Measurements from ENCODE around the gene PYGO2.

PYGO2 gene

DNA sequence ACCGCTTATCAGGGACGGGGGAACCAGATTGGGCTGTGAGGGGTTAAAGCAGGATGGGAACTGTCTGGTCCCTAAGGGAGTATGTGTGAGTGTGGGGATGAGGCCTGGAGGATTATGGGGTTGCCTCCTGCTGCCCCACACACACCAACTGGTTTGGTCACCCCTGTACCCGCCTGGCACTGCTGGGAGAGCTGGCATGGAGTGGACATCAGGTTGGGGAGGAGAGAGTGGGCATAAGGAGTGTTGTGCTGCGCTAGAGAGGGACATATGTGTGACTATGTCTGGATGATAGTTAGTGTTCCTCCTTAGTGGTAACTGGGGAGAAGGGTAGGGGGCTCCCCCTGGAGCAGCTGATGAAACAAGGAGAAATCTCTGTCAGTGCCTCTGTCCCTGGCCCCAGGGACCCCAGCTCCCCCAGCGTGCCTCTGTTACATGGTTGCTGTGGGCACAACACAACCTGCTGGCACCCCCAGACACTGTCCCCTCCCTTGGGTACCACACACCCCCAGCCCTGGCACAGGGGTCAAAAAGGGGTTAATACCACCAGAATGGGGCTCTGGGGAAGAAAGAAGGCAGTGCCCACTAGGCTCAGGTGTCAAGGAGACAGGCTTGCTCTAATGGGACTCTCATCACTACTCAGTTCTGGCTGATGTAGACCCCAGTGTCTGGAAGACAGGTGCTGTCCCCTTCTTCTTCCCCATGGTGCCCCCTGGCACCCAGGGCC lies 42.9 kb upstream of the PYGO2 start:
- peak overlapping the region; percentile 94 for H3K27ac ChIP-seq (replicated peaks)
- no peaks in the 10 kb centered on the region for H3K27me3 ChIP-seq (ENCODE audit: insufficient read depth, poor library complexity, severe bottlenecking)
- no peak for TF ChIP-seq GABPA (IDR thresholded peaks at IDR 0.05; ENCODE audit: low read depth)
- TF ChIP-seq POLR2AphosphoS5 (IDR thresholded peaks at IDR 0.05; ENCODE audit: low read depth) = no peak; the same call in 1 of the 2 replicates
- TF ChIP-seq SPI1 (IDR thresholded peaks at IDR 0.05; ENCODE audit: borderline replicate concordance, low read depth) = no peak
- TF ChIP-seq, protein P1, sequence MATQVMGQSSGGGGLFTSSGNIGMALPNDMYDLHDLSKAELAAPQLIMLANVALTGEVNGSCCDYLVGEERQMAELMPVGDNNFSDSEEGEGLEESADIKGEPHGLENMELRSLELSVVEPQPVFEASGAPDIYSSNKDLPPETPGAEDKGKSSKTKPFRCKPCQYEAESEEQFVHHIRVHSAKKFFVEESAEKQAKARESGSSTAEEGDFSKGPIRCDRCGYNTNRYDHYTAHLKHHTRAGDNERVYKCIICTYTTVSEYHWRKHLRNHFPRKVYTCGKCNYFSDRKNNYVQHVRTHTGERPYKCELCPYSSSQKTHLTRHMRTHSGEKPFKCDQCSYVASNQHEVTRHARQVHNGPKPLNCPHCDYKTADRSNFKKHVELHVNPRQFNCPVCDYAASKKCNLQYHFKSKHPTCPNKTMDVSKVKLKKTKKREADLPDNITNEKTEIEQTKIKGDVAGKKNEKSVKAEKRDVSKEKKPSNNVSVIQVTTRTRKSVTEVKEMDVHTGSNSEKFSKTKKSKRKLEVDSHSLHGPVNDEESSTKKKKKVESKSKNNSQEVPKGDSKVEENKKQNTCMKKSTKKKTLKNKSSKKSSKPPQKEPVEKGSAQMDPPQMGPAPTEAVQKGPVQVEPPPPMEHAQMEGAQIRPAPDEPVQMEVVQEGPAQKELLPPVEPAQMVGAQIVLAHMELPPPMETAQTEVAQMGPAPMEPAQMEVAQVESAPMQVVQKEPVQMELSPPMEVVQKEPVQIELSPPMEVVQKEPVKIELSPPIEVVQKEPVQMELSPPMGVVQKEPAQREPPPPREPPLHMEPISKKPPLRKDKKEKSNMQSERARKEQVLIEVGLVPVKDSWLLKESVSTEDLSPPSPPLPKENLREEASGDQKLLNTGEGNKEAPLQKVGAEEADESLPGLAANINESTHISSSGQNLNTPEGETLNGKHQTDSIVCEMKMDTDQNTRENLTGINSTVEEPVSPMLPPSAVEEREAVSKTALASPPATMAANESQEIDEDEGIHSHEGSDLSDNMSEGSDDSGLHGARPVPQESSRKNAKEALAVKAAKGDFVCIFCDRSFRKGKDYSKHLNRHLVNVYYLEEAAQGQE (IDR thresholded peaks at IDR 0.05; ENCODE audit: insufficient replicate concordance, low read depth) = no peak
- TF ChIP-seq, protein P2, sequence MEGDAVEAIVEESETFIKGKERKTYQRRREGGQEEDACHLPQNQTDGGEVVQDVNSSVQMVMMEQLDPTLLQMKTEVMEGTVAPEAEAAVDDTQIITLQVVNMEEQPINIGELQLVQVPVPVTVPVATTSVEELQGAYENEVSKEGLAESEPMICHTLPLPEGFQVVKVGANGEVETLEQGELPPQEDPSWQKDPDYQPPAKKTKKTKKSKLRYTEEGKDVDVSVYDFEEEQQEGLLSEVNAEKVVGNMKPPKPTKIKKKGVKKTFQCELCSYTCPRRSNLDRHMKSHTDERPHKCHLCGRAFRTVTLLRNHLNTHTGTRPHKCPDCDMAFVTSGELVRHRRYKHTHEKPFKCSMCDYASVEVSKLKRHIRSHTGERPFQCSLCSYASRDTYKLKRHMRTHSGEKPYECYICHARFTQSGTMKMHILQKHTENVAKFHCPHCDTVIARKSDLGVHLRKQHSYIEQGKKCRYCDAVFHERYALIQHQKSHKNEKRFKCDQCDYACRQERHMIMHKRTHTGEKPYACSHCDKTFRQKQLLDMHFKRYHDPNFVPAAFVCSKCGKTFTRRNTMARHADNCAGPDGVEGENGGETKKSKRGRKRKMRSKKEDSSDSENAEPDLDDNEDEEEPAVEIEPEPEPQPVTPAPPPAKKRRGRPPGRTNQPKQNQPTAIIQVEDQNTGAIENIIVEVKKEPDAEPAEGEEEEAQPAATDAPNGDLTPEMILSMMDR (IDR thresholded peaks at IDR 0.05; ENCODE audit: insufficient read depth, low read length) = no peak
- peak in 1 of 2 experiments; percentile 71 for DNase-seq (ENCODE audit: low read depth in 1 of 2, low spot score in 1 of 2)
- peak overlapping the region; percentile 72 for H3K4me3 ChIP-seq (replicated peaks; ENCODE audit: insufficient read depth, low read length)

DNA sequence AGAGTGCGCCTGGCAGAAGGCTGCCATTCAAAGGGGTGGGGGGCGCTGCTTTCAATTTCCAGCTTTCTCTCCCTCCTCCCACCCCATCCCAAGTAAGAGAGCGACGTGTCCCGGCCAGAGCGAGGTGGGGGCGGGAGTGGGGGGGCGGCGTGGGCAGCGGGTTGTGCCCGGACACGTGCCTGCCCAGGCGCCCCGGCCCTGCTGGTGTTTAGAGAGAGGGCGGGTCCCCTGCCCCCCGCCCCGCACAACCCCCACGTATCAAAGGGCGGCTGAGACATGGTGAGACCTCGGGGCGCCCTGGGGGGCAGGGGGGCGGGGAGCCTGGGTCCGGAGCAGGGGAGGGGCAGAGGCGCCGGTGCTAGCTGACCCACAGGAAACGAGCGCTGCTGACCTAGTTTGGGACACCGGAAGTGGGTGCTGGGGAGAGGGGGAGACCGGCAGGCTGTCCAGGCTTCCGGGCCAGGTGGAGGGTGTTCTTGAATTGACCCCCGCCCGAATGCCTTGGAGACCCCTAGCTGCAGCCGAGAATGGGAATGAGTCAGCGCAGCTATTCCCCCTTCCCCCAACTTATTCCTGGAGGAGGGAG lies 42.3 kb upstream of the PYGO2 start:
- TF ChIP-seq POLR2AphosphoS5 (IDR thresholded peaks at IDR 0.05; ENCODE audit: low read depth) (peak; percentile 54; the same call in 1 of the 2 replicates), GABPA (IDR thresholded peaks at IDR 0.05; ENCODE audit: low read depth) (peak; percentile 28; the same call in 1 of the 2 replicates)
- TF ChIP-seq, protein P2 (IDR thresholded peaks at IDR 0.05; ENCODE audit: insufficient read depth, low read length) = no peak
- TF ChIP-seq, protein P1 (IDR thresholded peaks at IDR 0.05; ENCODE audit: insufficient replicate concordance, low read depth) = no peak
- peak overlapping the region; percentile 72 for H3K4me3 ChIP-seq (replicated peaks; ENCODE audit: insufficient read depth, low read length)
- peak in 1 of 2 experiments; percentile 70 for DNase-seq (ENCODE audit: low read depth in 1 of 2, low spot score in 1 of 2)
- H3K27ac ChIP-seq (replicated peaks) = peak overlapping the region; percentile 94
- no peaks in the 10 kb centered on the region for H3K27me3 ChIP-seq (ENCODE audit: insufficient read depth, poor library complexity, severe bottlenecking)

DNA sequence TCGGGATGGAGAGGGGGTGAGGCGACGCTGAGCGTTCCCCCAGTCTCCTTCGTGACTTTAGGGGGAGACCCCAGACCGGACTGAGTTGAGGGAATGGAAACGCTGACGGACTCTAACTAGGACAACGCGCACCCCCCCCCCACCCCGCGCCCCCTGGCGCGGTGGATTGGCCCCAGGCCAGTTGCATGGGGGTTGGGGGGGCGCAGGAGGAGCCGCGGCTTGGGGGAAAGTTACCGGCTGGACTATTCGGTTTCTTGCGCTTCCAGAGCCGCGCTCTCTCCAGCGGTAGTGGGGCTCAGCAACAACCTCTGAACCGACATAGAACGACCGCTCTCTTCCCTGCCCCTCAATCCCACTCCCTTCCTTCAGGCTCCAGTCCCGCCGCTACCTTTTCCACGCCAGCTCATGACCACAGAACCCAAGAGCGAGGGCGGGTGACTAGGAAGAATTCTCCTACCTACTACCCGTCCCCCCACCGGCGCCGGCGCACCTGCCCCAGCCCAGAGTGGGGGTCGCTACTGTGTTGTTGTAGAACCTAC lies 41.7 kb upstream of the PYGO2 start:
- peak in 1 of 2 experiments; percentile 54 for DNase-seq (ENCODE audit: low read depth in 1 of 2, low spot score in 1 of 2)
- Histone ChIP-seq H3K27ac (replicated peaks) (peak overlapping the region; percentile 94), H3K27me3 (ENCODE audit: insufficient read depth, poor library complexity, severe bottlenecking) (no peaks in the 10 kb centered on the region), H3K4me3 (replicated peaks; ENCODE audit: insufficient read depth, low read length) (peak overlapping the region; percentile 72)
- TF ChIP-seq, protein P2 (IDR thresholded peaks at IDR 0.05; ENCODE audit: insufficient read depth, low read length) = no peak
- TF ChIP-seq, protein P1 (IDR thresholded peaks at IDR 0.05; ENCODE audit: insufficient replicate concordance, low read depth) = no peak
- TF ChIP-seq SPI1 (IDR thresholded peaks at IDR 0.05; ENCODE audit: borderline replicate concordance, low read depth) (no peak), POLR2AphosphoS5 (IDR thresholded peaks at IDR 0.05; ENCODE audit: low read depth) (no peak)
